ENCODE measurements around the gene SKI.
"Not testable (repeated sequence)": the region's sequence is repeated elsewhere in the genome, so short reads cannot be mapped to it uniquely, and the experiment has no call there.

Gene SKI

GRCh38 chr1:2328676-2329455, 100.7 kb downstream of the SKI start:
- no peak for DNase-seq

GRCh38 chr1:2330035-2330434, 101.9 kb downstream of the SKI start:
- no peak for DNase-seq

- DNase-seq, result no peak
Observed at GRCh38 chr1:2330519-2331199, 102.5 kb downstream of the SKI start.

- DNase-seq, result no peak
Observed at GRCh38 chr1:2331200-2331544, 103.1 kb downstream of the SKI start.

- not testable (repeated sequence) for DNase-seq
Observed at GRCh38 chr1:2331580-2331979, 103.5 kb downstream of the SKI start.

GRCh38 chr1:2334366-2334765, 106.2 kb downstream of the SKI start:
- DNase-seq, result no peak

GRCh38 chr1:2334883-2335534, 106.9 kb downstream of the SKI start:
- no peak for DNase-seq

GRCh38 chr1:2335721-2336455, 107.8 kb downstream of the SKI start:
- DNase-seq, result no peak

- no peak for DNase-seq
Observed at GRCh38 chr1:2336499-2336898, 108.4 kb downstream of the SKI start.

- no peak for DNase-seq
Observed at GRCh38 chr1:2337081-2337480, 109.0 kb downstream of the SKI start.

- no peak for DNase-seq
Observed at GRCh38 chr1:2337501-2337900, 109.4 kb downstream of the SKI start.

- no peak for DNase-seq
Observed at GRCh38 chr1:2339206-2340085, 111.3 kb downstream of the SKI start.

- DNase-seq, result no peak
Observed at GRCh38 chr1:2340086-2340917, 112.2 kb downstream of the SKI start.

- DNase-seq, result no peak
Observed at GRCh38 chr1:2340918-2341254, 112.8 kb downstream of the SKI start.

- DNase-seq, result no peak
Observed at GRCh38 chr1:2341706-2342383, 113.7 kb downstream of the SKI start.

- DNase-seq, result no peak
Observed at GRCh38 chr1:2342384-2343022, 114.4 kb downstream of the SKI start.

- DNase-seq, result no peak
Observed at GRCh38 chr1:2343023-2343935, 115.2 kb downstream of the SKI start.

GRCh38 chr1:2344121-2344681, 116.1 kb downstream of the SKI start:
- DNase-seq, result no peak

GRCh38 chr1:2344744-2345296, 116.7 kb downstream of the SKI start:
- no peak for DNase-seq

Data from stimulated activated CD4-positive, alpha-beta T cell treated with anti-CD3 and anti-CD28 coated beads, Interleukin-12 subunit alpha, Interleukin-12 subunit beta, amount 100 ng/mL, for 4 hours (primary cell).